ENCODE data around the gene MYO1G. TPM values are rescaled to one million over a fixed set of nuclear protein-coding genes. Genes with fewer than 3 reads are reported as not detected.

Gene MYO1G
- total RNA-seq: under 0.01 TPM in 1 of 2 replicates, not detected in the other

GRCh38 chr7:44978511-44979366, at the start of gene MYO1G:
Gene MYO1G, minus strand, starts transcription at chr7:44979015. Its CDS starts 54 bp downstream, at chr7:44978961.

GRCh38 chr7:45000093-45001032, 21.5 kb upstream of the MYO1G start, which contains the start of gene CCM2:
Gene CCM2, plus strand, starts transcription at chr7:45000201. Its CDS starts 133 bp downstream, at chr7:45000334.

Other genes starting within 250 kb of the MYO1G start
- gene ZMIZ2, start 230.2 kb downstream of the MYO1G start, total RNA-seq: 11.2 and 13.5 TPM in 2 replicates
- gene PPIA, start 182.3 kb downstream of the MYO1G start, total RNA-seq: 1,977 and 3,680 TPM in 2 replicates
- 136 and 290 TPM in 2 replicates for gene H2AZ2, start 130.9 kb downstream of the MYO1G start, total RNA-seq
- gene PURB, start 93.5 kb downstream of the MYO1G start, total RNA-seq: 13.2 and 19.1 TPM in 2 replicates
- gene CCM2, start 21.2 kb upstream of the MYO1G start, total RNA-seq: 57.2 and 62.2 TPM in 2 replicates
- 5.0 and 5.1 TPM in 2 replicates for gene NACAD, start 110.0 kb upstream of the MYO1G start, total RNA-seq
- gene TBRG4, start 132.7 kb upstream of the MYO1G start, total RNA-seq: 54.0 and 73.3 TPM in 2 replicates
- gene RAMP3, start 178.8 kb upstream of the MYO1G start, total RNA-seq: 0.58 and 1.8 TPM in 2 replicates

All from smooth muscle cell of trachea (primary cell).